ENCODE measurements around the gene TTC1. TPM values are rescaled to one million over a fixed set of nuclear protein-coding genes. Genes with fewer than 3 reads are reported as not detected.

The TTC1 gene
- total and polyA plus RNA-seq, 2 of the 8 experiments (the other 6 are each of a cell fraction or from before 2014, with no cell fraction given) = 25.1 to 63.9 TPM

GRCh38 chr5:159971931-159972461 is 36.9 kb upstream of the TTC1 start:
- Histone ChIP-seq H3K18ac (ENCODE audit: extremely low read depth, low read length) (no peak overlapping the region), H3K4me3 (ENCODE audit: extremely low read depth in 1 of 4, insufficient read depth in 2 of 4, low read depth in 3 of 4, low read length in 4 of 4) (peak overlapping the region; percentile 23 to 62 (median 31); a peak in 7 of 8 replicates), H3K56ac (replicated peaks; ENCODE audit: insufficient read length, low read depth, low read length) (no peak overlapping the region), H4K20me1 (replicated peaks in 1 of 2; ENCODE audit: control insufficient read depth in 1 of 2, insufficient read depth in 2 of 2, low read length in 2 of 2) (peaks cover 0 to 1% of the 10 kb centered on the region in 2 experiments), H3K36me3 (ENCODE audit: control insufficient read depth in 2 of 4, insufficient read depth in 4 of 4, low read length in 3 of 4) (no peaks in the 10 kb centered on the region), H3K4me2 (ENCODE audit: insufficient read depth in 1 of 2, low read depth in 2 of 2, low read length in 2 of 2) (peak overlapping the region; percentile 57 to 82), H3K23ac (ENCODE audit: insufficient read length) (no peak overlapping the region), H3K79me2 (ENCODE audit: control insufficient read depth in 1 of 2, insufficient read depth in 2 of 2, low read length in 2 of 2) (no peaks in the 10 kb centered on the region), H2AFZ (ENCODE audit: low read length) (peak overlapping the region; percentile 88), H3K9me3 (ENCODE audit: insufficient read depth in 2 of 2, low read depth in 1 of 2, low read length in 1 of 2) (no peaks in the 10 kb centered on the region), H3K27me3 (replicated peaks in 1 of 4; ENCODE audit: control insufficient read depth in 3 of 4, extremely low read depth in 1 of 4, insufficient read depth in 3 of 4, low read length in 3 of 4) (peaks cover 26 to 41% (median 38%) of the 10 kb centered on the region in 4 experiments), H2BK5ac (ENCODE audit: low read depth, low read length) (no peak overlapping the region), H4K8ac (ENCODE audit: extremely low read depth, insufficient read depth, low read length) (peak overlapping the region; percentile 82), H2BK12ac (ENCODE audit: low read depth, low read length) (no peak overlapping the region), H3K14ac (ENCODE audit: insufficient read length) (no peak overlapping the region), H3K23me2 (ENCODE audit: low read depth, low read length) (peaks cover 13% of the 10 kb centered on the region; the same call in 1 of the 2 replicates), H4K91ac (replicated peaks; ENCODE audit: insufficient read length, low read length) (no peak overlapping the region), H3K9ac (replicated peaks in 1 of 4; ENCODE audit: extremely low read depth in 1 of 4, low read depth in 3 of 4, low read length in 3 of 4) (0 out of 7 replicates have a peak overlapping the region, but pooled peaks of 1 of the 4 experiments have one; percentile 27), H3K79me1 (ENCODE audit: low read depth, low read length) (no peaks in the 10 kb centered on the region), H2AK5ac (ENCODE audit: low read depth, low read length) (no peak overlapping the region), H3K27ac (ENCODE audit: low read depth, low read length) (no peak overlapping the region), H2BK20ac (ENCODE audit: low read length) (no peak overlapping the region), H3K4ac (replicated peaks; ENCODE audit: insufficient read length, low read depth, low read length) (no peak overlapping the region), H3K4me1 (replicated peaks in 1 of 4; ENCODE audit: control insufficient read depth in 3 of 4, insufficient read depth in 4 of 4, low read length in 3 of 4) (peaks cover 0 to 4% (median 2%) of the 10 kb centered on the region in 4 experiments; a peak in 2 of 7 replicates), H2BK15ac (ENCODE audit: low read length) (no peak overlapping the region), H4K5ac (ENCODE audit: insufficient read length, low read depth, low read length) (no peak overlapping the region), H2BK120ac (replicated peaks; ENCODE audit: low read depth, low read length) (no peak overlapping the region)
- ChIA-PET CTCF (ENCODE audit: partially characterized antibody) (interaction anchor here (0.9 to 2.7 kb wide), 5 partner anchors 15 to 530 kb away, joined by 3 to 13 read pairs (median 4); no protein-coding TSS in a partner anchor), POLR2A (ENCODE audit: partially characterized antibody) (interaction anchor here (1.1 kb wide), 1 partner anchor 15 kb away, joined by 4 read pairs; no protein-coding TSS in a partner anchor)
- WGBS, 2 experiments (ENCODE audit: extremely low coverage in 1 of 2, insufficient coverage in 1 of 2, insufficient read length in 1 of 2, insufficient replicate concordance in 2 of 2, low coverage in 1 of 2, low lambda C conversion rate in 2 of 2, missing lambda C conversion rate in 1 of 2) = 2% methylated on average over 47 of the region's 76 CpGs; no CpG with 5 or more reads in 1 of the 2 experiments
- FAIRE-seq (no peak), DNase-seq (ENCODE audit: low read depth in 1 of 2, low spot score in 2 of 2) (peak in 1 of 2 experiments; percentile 58)
- TF ChIP-seq SP1 (IDR thresholded peaks at IDR 0.05; ENCODE audit: low read depth, low read length) (no peak), ZNF274 (IDR thresholded peaks at IDR 0.05; ENCODE audit: borderline replicate concordance, extremely low read depth, low read length) (no peak), RBBP5 (IDR thresholded peaks at IDR 0.05; ENCODE audit: borderline replicate concordance, low read depth, low read length) (peak; percentile 45; the same call in 1 of the 2 replicates), KDM1A (IDR thresholded peaks at IDR 0.05; ENCODE audit: borderline replicate concordance, low read length) (no peak), HDAC2 (IDR thresholded peaks at IDR 0.05; ENCODE audit: borderline replicate concordance in 1 of 2, low read depth in 2 of 2, low read length in 2 of 2) (no peak), EZH2 (IDR thresholded peaks at IDR 0.05; ENCODE audit: low read depth, low read length, severe bottlenecking) (peak; percentile 73), JUND (IDR thresholded peaks at IDR 0.05; ENCODE audit: low read length) (no peak), POU5F1 (IDR thresholded peaks at IDR 0.05; ENCODE audit: low read depth, low read length) (no peak)
- TF ChIP-seq, protein P1, sequence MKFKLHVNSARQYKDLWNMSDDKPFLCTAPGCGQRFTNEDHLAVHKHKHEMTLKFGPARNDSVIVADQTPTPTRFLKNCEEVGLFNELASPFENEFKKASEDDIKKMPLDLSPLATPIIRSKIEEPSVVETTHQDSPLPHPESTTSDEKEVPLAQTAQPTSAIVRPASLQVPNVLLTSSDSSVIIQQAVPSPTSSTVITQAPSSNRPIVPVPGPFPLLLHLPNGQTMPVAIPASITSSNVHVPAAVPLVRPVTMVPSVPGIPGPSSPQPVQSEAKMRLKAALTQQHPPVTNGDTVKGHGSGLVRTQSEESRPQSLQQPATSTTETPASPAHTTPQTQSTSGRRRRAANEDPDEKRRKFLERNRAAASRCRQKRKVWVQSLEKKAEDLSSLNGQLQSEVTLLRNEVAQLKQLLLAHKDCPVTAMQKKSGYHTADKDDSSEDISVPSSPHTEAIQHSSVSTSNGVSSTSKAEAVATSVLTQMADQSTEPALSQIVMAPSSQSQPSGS (IDR thresholded peaks at IDR 0.05; ENCODE audit: low read length) = no peak

Data from H1 (cell line).